Right atrium auricular region (tissue), 2 donors: Measurements from ENCODE around the gene ZNF747. TPM values are rescaled to one million over a fixed set of nuclear protein-coding genes. Genes with fewer than 3 reads are reported as not detected.

Source experiments
- DNase-seq: peaks from one replicate; pipeline ENCODE4 v3.0.0-alpha.2; 2019; ENCODE audit warnings: low spot score
- H3K27ac ChIP-seq, 2 donors: fragments of 200-600 bp; sonication (generic); 1 replicate in 1 of 2; 2 replicates in 1 of 2; pipeline ENCODE4 v1.5.1; 2016 to 2019
- H3K27me3 ChIP-seq, 2 donors: fragments of 200-600 bp; sonication (generic); one replicate each; pipeline versions ENCODE4 v1.5.1 to v1.6.0; 2017 to 2019
- H3K36me3 ChIP-seq: fragments of 200-600 bp; sonication (generic); one replicate; pipeline ENCODE4 v1.5.1; 2016
- H3K4me1 ChIP-seq, 2 donors: fragments of 200-600 bp; sonication (generic); one replicate each; pipeline versions ENCODE4 v1.5.1 to v1.6.0; 2017 to 2019
- H3K4me3 ChIP-seq, 2 donors: fragments of 200-600 bp; sonication (generic); 1 replicate in 1 of 2; 2 replicates in 1 of 2; pipeline ENCODE4 v1.5.1; 2017 to 2019; ENCODE audit warnings: mild to moderate bottlenecking in 1 of 2, moderate library complexity in 1 of 2
- H3K9me3 ChIP-seq, 2 donors: fragments of 200-600 bp; sonication (generic); one replicate each; pipeline ENCODE4 v1.5.1; 2019
- CTCF ChIP-seq, 2 donors: fragments of 200-600 bp; sonication (generic); IDR thresholded peaks; one replicate each; pipeline ENCODE4 v1.5.1; 2019; ENCODE audit warnings: antibody characterized with exemption in 2 of 2
- total RNA-seq, 2 donors: library from RNA; depleted of rRNA; stranded (reverse); fragments of >200 nt; gene quantifications; one replicate each; pipeline ENCODE4 v1.1.0, GENCODE V29; 2016

Gene ZNF747
- total RNA-seq, 2 donors from 2014 or later: 13.3 to 16.2 TPM

GRCh38 chr16:30530163-30531037 lies 4.3 kb downstream of the ZNF747 start:
- Histone ChIP-seq H3K36me3 (peaks cover 20% of the 10 kb centered on the region), H3K4me1 (peaks cover 0 to 34% of the 10 kb centered on the region in 2 donors), H3K9me3 (no peaks in the 10 kb centered on the region), H3K27ac (no peak overlapping the region), H3K4me3 (no peak overlapping the region), H3K27me3 (no peaks in the 10 kb centered on the region)
- TF ChIP-seq CTCF (IDR thresholded peaks at IDR 0.05): no peak
- DNase-seq: no peak

DNA sequence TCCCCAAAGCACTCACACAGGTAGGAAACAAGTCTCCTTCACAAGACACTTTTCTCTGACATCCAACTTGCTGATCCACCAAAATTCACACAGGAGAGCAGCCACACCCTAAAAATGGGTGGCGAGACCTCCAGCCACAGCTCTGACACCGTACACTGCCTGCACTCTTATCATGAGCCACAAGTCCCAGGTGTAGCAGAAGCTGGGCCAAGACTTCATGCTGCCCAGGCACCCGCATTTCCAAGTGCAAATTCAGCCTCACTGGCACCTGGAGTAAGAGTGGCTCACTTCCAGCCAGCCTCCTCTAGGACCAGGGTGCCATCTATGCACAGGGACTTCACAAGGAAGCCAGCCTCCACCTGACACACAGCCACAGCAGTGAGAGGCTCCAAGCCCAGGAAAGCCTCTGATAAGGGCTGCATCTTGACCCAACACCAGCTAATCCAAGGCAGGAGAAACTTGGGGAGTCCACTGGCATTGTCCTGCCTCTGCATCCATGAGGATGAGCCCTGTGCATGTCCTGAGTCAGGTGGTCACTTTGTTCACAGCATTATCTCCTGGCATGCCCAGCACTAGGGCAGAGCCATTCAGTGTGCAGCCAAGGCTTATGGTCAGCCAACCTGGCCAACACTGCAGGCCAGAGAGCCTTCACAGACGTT lies 5.7 kb downstream of the ZNF747 start:
- H3K36me3 ChIP-seq: peaks cover 20% of the 10 kb centered on the region
- no peaks in the 10 kb centered on the region for H3K9me3 ChIP-seq
- no peak overlapping the region for H3K27ac ChIP-seq
- H3K4me1 ChIP-seq: peaks cover 0 to 37% of the 10 kb centered on the region in 2 donors
- H3K4me3 ChIP-seq: no peak overlapping the region
- TF ChIP-seq CTCF (IDR thresholded peaks at IDR 0.05): no peak
- no peaks in the 10 kb centered on the region for H3K27me3 ChIP-seq
- DNase-seq: no peak

DNA sequence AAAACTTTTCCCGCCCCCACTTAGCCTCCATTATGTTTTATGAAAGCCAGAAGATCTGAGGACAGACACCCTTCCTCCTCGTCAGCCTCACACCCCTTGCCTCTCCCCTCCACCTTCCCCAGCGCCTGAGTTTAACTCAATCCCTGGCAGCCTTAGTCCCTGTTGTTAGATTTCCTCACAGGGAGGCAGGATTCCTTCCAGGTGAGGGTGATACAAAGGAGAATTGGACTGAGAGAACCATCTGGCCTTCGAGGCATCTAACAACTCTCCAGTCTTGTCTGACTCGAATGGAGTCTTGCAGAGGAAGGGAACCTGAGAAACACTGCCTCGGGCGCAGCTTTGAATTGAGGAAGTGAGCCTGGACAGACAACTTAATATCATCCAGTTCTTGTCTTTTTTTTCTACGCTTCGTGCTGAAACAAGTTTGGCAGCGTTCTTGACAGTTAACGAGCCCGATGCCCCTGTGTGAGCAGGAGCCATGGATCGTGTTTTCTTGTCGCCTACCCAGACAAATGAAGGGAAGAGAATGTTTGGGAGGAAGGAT lies 7.0 kb downstream of the ZNF747 start:
- Histone ChIP-seq H3K36me3 (peaks cover 14% of the 10 kb centered on the region), H3K9me3 (no peaks in the 10 kb centered on the region), H3K4me1 (peaks cover 0 to 31% of the 10 kb centered on the region in 2 donors), H3K27ac (peak overlapping the region; percentile 99), H3K4me3 (peak overlapping the region in 1 of 2 donors; percentile 72), H3K27me3 (no peaks in the 10 kb centered on the region)
- DNase-seq: no peak
- TF ChIP-seq CTCF (IDR thresholded peaks at IDR 0.05): no peak

- Histone ChIP-seq H3K4me3 (peak overlapping the region; percentile 72 to 97), H3K36me3 (peaks cover 8% of the 10 kb centered on the region), H3K9me3 (no peaks in the 10 kb centered on the region), H3K4me1 (peaks cover 0 to 33% of the 10 kb centered on the region in 2 donors), H3K27me3 (no peaks in the 10 kb centered on the region), H3K27ac (peak overlapping the region; percentile 99)
- peak in 1 of 2 donors; percentile 16 for TF ChIP-seq CTCF (IDR thresholded peaks at IDR 0.05)
- DNase-seq: peak; percentile 98
Observed at GRCh38 chr16:30526823-30527634, 7.6 kb downstream of the ZNF747 start.

DNA sequence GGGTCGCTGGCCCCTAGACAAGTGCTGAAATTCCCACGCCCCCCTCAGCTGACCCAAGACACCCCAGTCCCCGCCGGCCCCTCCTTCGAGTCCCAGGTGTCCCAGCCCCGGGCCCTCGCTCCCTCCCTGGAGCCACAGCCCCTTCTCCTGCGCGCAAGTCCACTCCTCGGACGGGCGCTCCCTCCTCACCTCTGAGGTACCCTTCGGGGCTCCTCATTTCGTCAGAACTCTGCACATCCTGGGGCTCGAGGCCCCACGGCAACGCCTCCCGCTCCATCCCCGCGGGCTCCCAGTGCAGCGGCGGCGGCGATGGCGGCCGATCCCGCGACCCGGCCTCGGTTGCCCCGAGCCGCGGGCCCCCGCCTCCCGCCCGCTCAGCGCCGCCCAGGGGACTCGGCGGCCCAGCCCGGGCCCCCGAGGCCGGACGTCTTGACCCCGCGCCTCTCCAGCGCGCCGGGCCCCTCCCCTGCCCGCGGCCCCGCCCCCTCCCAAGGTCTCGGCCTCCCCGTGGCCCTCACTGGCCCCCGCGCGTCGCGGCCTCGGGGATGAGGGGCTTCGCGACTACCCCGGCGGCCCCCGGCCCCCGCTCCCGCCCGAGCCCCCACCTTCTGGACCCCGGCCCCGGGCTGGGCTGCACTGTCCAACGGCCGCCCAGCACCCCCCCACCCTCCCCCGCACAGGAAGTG lies 8.4 kb downstream of the ZNF747 start, which contains the start of gene ZNF768:
ZNF768 (minus strand) TSS at position 430 of the 686 bp plus-strand sequence; CDS start at position 277, 153 bp downstream.
- Histone ChIP-seq H3K9me3 (no peaks in the 10 kb centered on the region), H3K4me1 (peaks cover 0 to 37% of the 10 kb centered on the region in 2 donors), H3K36me3 (peaks cover 2% of the 10 kb centered on the region), H3K27ac (peak within 1 kb of the TSS; percentile 99), H3K4me3 (peak within 1 kb of the TSS; percentile 72 to 97), H3K27me3 (no peaks in the 10 kb centered on the region)
- no peak for DNase-seq
- no peak for TF ChIP-seq CTCF (IDR thresholded peaks at IDR 0.05)
